Hippocampal formation (tissue), 2 donors: ENCODE results near the gene ABCC1.

Source experiments
- DNase-seq, 2 donors: peaks; one replicate each; lab custom pipeline; 2025; lab: John Stamatoyannopoulos, UW

Gene ABCC1

DNA sequence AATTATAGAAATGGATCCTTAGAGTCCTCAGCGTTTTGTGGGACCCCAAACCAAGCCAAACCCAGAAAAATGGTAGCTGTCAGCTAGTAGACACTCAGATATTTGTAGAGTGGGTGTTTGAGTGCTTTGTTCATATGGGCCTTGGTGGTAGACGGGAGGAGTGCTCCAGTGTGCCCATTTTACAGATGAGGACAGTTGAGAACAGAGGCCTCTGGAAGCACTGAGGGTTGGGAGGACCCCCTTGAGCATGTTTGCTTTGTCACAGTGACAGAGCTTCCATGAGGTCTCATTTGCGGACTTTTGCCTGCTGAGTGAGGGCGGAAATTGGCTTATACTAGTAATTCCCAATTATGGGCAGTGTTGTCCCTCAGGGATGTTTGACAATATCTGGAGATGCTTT, 162.2 kb downstream of the ABCC1 start:
- no peak for DNase-seq

DNA sequence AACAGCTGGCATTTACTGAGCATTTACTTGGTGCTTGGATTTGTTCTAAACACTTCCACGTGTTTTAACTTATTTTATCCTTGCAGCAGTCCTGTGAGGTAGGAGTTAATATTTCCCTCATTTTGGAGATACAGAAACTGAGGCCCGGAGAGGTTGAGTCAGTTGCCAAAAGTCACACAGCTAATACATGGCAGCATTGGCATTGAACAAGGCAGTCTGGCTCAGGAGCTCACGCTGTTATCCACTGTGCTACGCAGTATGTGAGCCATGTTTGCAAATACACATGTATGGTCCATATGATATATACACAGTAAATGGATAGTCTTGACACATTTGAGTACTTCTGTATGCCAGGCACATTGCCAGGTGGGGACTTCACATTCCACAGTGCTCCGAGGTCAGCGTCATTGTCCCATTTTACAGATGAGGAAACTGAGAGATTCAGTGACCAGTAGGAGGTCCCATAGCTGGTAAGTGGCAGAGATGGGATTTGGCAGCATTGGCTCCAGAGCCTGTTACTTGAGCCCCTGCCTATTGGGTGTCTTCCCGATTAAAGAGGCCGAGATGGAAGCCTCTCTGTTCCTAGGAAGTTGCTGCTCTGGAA, 163.1 kb downstream of the ABCC1 start:
- no peak for DNase-seq

DNA sequence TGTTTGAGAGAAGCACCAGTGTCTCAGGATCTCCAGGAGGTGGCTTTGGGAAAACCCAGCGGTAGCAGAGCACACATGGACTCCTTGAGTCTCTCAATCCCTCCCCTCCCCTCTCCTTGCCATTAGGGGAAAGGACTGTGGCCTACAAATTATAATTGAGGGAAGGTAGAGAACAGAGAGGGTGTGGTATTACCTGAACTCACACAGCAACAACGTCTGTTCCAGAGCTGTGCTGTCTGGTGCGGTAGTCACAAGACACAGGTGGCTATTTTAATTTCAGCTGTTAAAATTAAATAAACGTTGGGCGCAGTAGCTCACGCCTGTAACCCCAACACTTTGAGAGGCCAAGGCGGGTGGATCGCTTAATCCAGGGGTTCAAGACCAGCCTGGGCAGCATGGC, 163.7 kb downstream of the ABCC1 start:
- no peak for DNase-seq

DNA sequence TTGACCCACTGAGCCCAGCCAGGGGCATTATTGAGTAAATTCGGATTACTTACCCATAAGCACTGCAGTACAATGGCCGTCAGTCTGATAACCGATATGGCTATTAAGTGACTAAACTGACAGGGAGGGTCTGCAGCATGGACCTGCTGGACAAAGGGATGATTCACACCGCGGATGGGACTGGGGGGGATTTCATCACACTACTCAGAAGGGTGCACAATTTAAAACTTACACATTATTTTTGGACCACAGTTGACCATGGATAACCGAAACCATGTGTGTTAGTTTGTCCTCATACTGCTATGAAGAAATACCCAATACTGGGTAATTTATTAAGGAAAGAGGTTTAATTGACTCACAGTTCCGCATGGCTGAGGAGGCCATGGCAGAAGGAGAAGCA, 167.4 kb downstream of the ABCC1 start:
- DNase-seq, result no peak

DNA sequence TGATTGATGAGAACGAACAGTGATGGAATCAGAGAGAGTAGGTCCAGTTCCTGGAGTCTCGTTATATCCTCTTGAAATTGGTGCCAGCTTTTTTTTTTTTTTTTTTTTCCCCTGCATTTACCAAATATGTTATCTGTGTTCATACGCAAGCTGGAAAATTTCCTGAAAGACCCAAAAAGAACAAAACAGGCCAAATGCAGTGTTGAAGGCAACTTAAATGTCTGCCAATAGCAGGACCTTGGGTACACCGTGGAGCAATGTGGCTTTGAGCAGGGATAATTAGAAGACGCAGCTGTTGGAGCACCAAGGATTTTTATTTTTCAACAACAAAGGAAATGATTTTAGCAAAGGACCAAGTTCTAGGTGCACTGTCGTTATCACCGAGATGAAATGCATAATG, 168.9 kb downstream of the ABCC1 start:
- DNase-seq, result no peak

DNA sequence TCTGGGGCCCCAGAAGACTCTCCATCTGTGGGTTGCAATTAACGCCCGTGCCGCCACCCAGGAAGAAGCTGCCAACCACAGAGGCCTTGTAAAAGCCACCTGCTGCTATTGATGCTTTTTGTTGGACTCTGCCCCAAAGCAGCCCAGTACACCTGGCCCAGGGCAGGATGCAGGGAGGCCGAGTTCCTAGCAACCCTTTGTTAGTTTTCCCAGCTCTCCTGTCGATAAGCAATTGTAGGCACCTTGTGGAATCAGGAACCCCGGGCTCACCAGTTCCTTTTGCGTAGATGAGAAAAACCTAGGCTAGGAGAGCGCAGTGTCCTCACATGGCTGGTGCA, 170.6 kb downstream of the ABCC1 start:
- DNase-seq, result no peak

DNA sequence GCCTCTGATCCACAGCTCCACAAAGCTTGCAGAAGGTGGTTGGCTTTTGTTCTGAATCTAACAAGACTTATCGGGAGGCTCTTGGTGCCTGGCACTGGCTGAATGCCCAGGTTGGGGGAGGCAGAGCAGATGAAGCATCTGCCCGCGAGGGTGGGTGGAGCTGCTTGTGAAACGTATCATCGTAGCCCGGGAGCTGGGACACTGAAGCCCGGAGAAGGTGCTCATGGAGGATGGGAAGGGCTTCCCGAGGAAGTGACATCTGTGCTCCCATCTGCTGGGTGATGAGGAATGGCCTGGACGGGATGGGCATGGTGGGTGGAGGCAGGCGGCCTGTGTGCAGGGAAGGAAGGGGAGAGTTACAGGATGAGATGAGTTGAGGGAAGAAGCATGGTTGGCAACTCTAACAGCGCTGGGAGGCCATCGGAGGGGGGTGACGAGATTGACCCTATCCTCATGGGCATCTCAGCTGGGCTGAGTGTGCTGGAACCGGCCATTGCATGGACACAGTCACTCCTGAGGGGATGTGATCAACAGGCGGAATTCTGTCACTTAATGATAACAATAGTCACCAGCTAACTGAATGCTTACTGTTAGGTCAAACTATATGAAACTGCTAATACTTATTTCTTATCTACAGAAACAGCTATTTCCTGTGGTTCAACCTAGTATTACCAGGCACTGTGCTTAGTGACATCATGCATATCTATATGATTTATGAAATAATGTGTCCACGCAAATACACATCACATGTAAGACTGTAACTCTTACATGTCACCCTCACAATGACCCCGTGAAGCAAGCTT, 171.2 kb downstream of the ABCC1 start:
- DNase-seq, result peak; percentile 34 to 38

- no peak for DNase-seq
These were observed 171.8 kb downstream of the ABCC1 start for GRCh38 chr16:16121185-16121727.

GRCh38 chr16:16122264-16122663, 172.8 kb downstream of the ABCC1 start:
- DNase-seq, result no peak

- DNase-seq, result no peak
These were observed 175.0 kb downstream of the ABCC1 start for GRCh38 chr16:16124438-16124837.

DNA sequence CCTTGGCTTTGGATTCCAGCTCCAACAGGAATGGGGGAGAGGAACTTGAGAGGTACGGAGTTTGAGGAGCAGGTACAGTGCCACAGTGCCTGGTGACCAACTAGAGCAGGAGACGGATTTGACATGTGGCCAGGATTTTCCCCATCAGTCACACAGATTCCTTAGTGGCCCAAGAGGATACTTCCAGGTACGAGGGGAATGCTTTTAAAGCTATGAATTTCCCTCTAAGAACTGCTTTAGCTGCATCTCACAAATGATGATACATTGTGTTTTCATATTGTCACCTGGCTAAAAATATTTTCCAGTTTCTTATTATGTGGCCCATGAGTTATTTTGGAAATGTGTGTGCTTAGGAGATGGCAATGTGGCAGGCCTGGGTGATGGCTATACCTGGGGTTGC, 175.6 kb downstream of the ABCC1 start:
- DNase-seq, result no peak

- DNase-seq, result no peak
These were observed 177.5 kb downstream of the ABCC1 start for GRCh38 chr16:16126896-16127295.

GRCh38 chr16:16127469-16128116, 178.2 kb downstream of the ABCC1 start:
- peak; percentile 5 to 6 for DNase-seq

GRCh38 chr16:16131204-16131603, 181.8 kb downstream of the ABCC1 start:
- DNase-seq, result no peak

GRCh38 chr16:16131659-16132058, 182.2 kb downstream of the ABCC1 start:
- DNase-seq, result no peak

DNA sequence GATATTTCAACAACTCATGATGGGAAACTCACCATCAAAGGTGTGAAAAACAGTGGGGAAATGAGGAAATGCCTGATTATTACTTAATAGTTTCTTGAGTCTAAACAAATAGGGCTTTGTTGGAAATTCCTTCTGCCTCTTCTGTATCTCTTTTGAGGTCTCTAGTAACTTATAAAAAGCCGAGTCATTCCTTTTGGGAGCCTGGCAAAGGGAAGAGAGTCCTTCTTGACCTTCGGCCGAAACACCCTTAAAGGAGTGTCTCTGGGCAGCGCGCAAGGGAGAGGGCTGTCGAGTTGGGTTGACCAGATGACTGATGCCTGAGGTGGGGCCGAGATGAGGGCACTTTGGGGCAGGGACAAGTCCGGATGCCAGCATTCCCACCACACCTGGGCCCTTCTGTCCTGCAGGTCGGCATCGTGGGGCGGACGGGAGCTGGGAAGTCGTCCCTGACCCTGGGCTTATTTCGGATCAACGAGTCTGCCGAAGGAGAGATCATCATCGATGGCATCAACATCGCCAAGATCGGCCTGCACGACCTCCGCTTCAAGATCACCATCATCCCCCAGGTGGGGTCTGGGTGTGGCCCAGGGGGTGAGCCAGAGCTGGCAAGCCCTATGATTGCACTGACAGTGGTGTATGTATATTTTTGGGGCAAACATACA, 184.7 kb downstream of the ABCC1 start:
- no peak for DNase-seq

DNA sequence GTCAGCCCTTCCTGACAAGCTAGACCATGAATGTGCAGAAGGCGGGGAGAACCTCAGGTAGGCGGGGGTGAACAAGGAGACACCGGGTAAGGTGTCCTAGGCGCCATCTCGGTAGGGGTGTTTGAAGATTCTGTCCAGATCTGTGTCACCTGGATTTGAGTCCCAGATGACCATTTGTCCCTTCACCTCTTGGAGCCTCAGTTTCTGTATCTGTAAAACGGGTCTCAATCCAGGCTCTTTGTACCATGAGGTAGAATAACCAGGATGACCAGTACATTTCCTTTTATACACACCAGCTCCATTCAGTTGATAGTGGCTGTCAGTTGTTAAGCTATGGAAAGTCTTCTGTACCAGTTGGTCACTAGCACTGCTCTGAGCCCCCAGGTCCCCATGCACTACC, 187.2 kb downstream of the ABCC1 start:
- DNase-seq, result no peak

GRCh38 chr16:16137110-16137509, 187.7 kb downstream of the ABCC1 start:
- DNase-seq, result no peak

GRCh38 chr16:16138034-16138635, 188.7 kb downstream of the ABCC1 start:
- no peak for DNase-seq

- no peak for DNase-seq
These were observed 189.6 kb downstream of the ABCC1 start for GRCh38 chr16:16139061-16139460.

DNA sequence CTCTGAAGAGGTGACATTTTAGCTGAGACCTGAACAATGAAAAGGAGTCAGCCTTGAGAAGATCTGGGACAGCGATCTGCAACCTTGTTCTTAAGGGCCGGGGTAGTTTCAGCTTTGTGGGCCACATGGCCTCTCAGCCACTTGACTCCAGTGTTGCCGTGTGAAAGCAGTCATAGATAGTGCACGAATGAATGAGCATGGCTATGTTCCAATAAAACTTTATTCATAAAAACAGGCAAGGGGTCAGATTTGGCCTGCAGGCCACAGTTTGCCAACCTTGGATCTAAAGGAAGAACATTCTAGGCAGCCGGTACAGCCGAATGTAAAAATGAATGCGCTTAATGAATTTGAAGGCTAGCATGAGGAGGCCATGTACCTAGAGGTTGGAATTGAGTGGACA, 190.4 kb downstream of the ABCC1 start:
- DNase-seq, result no peak

DNA sequence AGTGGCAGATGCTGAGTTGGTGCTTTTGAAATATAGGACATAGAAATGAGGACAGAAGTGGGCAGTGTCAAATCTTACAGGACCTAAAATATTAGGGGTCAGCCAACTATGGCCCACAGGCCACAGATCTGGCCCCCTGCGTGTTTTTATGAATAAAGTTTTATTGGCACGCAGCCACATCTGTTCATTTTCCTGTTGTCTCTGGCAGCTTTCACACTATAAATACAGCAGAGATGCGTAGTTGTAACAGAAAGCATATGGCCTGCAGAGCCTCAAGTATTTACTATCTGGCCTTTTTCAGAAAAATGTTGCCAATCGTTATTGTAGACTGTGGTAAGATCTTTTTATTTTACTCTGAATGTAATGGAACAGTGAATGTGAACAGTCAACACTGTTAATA, 191.1 kb downstream of the ABCC1 start:
- DNase-seq, result no peak
